Urothelium cell line (cell line): Measurements from ENCODE around the gene CPA4.
"Not testable (repeated sequence)": the region's sequence is repeated elsewhere in the genome, so short reads cannot be mapped to it uniquely, and the experiment has no call there.

ENCODE experiments used
- DNase-seq: peaks from one replicate; pipeline ENCODE4 v3.0.0; 2011; ENCODE audit warnings: low spot score, mixed read lengths
- FAIRE-seq: peaks from 2 replicates; lab custom pipeline; 2011; peaks lifted over from hg19 to GRCh38; lab: Jason Lieb, UNC

The CPA4 gene

DNA sequence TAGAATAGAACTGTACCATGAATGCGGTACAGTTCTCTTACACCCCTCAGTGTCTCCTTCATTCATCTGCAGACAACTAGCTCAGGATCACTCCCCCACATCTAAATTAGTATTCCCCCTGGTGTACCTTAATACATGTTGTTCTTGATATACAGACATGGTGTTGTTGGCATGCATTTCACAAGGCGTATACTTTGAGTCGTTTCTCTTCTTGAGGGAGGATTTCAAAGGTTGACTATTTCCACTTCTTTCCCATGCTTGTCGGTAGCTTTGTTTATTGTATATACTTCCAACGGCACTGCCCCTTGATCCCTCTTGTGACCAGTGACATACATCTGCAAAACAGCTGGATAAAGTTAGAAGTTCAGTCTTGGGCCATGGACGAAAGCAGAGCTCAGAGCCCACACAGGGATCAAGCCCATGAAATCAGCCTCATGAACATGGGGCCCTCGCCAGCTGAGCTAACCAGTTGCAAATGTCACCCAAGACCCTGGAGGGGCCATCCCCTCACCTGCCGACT is 8.6 kb downstream of the CPA4 start:
- no peak for DNase-seq
- no peak for FAIRE-seq

DNA sequence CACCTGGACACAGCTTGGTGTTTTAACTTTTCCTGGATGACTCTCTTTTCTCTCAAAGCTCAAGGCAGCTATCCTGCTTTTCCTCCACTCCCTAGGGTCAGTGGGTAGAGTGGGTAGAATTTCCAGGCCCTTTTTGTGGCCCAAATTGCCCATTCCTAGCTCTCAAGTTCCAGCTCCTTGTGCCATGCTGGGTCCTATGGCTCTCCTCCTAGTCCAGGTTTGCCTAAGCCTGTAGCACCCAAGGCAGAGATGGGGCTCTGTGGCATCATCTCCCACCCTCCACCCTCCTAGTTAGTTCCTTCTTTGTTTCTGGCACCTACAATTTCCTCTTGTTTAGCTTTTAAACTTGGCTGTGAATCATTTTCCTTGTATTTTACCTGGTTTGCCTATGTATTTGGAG is 9.7 kb downstream of the CPA4 start:
- DNase-seq (no peak), FAIRE-seq (no peak)

DNA sequence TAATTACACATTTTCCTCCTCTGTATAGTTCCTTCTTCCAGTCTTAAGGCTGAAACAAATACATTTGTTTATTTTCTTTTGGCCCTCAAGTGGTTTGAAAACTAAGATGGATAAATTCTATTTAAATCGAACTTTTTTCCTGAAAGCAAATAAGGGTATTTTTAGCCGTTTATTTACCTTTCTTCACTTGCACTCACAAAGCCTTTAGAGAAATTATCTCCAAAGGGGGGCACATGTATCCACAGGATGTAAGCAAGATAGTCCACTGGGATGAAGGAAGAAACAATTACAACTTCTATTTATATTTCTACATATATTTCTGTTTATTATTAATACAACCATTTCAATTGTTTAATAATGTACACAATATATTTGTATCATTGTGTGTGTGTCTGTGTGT is 10.2 kb downstream of the CPA4 start:
- DNase-seq: no peak
- no peak for FAIRE-seq

DNA sequence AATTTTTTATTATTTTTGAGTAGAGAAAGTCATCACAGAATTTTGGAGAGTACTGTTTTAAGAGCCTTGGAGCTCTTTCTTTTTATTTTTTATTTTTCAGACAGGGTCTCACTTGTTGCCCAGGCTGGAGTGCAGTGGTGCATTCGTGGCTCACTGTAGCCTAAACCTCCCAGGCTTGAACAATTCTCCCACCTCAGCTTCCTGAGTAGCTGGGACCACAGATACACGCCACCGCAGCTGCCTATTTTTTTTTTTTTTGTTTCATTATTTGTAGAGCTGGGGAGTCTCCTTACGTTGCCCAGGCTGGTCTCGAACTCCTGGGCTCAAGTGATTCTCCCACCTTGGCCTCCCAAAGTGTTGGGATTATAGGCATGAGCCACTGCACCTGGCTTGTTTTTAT is 10.6 kb downstream of the CPA4 start:
- DNase-seq: no peak
- no peak for FAIRE-seq

DNA sequence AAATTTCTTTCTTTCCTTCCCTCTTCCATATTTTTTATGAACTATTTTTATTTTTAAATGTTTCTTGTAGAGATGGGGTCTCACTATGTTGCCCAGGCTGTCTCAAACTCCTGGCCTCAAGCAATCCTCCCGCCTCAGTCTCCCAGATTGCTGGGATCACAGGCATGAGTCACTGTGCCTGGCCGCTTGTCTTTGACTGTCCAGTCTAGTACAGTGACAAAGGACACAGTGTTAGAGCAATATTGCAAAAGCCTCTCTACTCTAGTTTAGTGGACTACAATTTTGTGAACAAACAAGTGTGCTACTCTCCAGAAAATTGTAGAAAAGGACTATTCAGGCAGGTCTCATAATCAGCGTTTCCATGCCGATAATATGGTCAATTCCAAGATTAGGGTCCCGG is 11.0 kb downstream of the CPA4 start:
- no peak for FAIRE-seq
- no peak for DNase-seq

DNA sequence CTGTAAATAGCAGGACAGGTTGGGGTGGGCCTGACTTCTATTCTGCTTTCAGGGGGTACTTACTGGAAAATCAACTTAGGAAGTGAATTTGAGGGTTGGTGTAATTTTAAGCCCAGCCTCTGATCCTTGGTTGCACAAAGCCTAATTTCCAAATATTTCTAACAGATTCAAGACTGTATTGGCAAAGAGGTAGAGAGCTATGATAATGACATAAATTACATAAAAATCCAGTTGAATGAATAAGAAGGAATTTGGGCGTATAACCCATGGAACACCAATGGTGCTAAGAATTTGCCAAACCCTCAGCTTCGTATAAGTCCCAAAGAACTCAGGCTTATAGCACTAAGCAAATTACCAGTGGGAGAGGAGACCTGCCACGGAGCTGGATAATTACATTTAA is 11.9 kb downstream of the CPA4 start:
- DNase-seq: no peak
- no peak for FAIRE-seq

DNA sequence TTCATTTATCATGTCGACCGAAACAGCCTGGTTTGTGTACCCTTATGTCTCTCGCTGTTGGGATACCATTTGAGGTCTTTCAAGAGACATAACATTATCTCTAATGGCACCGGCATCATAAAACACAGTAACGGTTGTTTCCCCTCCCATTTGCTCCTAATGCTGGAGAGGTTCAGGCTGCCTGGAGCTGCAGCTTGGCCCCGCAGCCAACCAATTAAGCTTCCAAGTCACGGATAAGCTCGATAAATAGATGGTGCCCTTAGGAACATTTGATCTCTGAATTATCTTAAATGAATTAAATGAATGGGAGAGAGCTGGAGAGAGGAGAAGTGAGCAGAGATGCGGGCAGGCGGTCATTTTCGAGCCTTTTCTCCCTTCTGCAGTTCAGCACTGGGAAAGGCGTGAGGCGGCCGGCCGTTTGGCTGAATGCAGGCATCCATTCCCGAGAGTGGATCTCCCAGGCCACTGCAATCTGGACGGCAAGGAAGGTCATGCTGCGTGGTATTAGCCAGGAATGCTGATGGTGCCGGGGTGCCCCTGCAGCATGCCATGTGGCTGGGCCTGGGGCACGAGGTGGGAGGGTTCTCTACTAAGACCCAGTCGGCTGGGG is 12.6 kb downstream of the CPA4 start:
- DNase-seq (no peak), FAIRE-seq (no peak)

DNA sequence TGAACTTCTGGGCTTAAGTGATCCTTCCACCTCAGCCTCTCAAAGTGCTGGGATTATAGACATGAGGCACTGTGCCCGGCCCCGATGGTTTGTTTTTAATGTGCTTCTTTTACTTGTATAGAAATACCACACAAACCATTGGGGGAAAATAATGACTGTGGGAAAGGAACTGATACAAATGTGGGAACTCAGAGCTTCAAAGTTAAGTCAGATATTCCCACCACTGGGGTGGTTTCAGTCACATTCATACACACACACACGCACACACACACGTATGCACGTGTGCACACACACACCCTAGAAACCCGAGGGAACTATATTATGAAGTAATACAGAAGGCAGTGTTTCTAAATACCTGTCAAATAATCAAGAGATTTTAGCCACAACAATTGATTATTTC is 17.0 kb downstream of the CPA4 start:
- FAIRE-seq (no peak), DNase-seq (no peak)

DNA sequence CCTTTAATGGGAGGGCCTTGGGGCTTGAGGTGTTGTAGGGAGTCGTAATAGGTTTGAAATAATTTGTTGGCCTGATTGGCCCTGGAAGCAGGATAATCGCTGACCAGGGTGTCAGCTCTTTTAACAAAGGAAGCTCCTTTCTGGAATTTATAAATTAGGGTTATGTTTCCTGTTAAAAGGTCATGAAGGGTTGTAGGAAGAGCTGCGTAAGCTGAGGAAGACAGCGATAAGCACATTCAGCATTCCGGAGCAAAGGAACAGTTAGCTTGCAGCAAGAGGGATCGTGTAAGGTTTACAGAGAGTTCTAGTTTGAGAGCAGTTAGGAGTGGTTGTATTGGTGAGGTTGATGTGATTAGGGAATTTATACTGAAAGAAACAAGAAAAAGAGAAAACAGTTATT is 21.3 kb downstream of the CPA4 start:
- DNase-seq: no peak
- FAIRE-seq: no peak

DNA sequence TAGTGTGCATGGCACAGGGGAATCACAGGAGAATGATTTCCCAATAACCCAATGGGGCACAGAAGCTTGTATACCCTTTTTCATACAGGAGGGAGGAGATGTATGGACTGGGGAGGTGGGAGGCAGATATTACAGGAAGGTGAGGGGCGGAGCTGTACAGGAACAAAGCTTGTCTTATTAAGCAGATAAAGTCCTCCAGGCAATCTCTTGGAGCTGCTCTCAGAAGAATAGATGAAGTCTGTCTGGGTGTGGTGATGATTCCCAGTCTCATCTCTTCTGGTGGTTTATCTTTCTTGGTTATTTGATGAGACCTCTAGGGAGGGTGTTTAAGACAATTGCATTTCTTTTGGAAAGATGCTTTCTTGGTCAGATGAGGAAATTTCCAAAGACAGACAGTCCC is 26.6 kb downstream of the CPA4 start:
- DNase-seq (no peak), FAIRE-seq (no peak)

DNA sequence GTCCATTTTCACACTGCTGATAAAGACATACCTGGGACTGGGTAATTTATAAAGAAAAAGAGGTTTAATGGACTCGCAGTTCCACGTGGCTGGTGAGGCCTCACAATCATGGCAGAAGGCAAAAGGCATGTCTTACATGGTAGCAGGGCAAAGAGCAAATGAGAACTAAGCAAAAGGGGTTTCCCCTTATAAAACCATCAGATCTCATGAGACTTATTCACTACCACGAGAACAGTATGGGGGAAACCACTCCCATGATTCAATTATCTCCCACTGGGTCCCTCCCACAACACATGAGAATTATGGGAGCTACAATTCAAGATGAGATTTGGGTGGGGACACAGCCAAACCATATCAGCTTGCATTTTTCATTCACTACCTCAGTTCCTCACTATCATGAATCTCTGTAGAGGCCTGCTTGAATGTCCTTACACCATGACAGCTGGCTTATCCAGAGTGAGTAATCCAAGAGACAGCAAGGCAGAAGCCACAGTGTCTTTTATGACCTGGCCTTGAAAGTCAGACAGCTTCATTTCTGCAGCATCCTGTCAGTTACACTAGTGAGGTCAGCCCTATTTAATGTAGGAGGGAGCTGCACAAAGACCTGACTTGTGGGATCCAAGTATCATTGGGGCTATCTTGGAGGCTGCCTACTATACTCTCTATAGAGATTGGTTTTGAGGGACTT is 28.7 kb downstream of the CPA4 start:
- not testable (repeated sequence) for DNase-seq, FAIRE-seq

DNA sequence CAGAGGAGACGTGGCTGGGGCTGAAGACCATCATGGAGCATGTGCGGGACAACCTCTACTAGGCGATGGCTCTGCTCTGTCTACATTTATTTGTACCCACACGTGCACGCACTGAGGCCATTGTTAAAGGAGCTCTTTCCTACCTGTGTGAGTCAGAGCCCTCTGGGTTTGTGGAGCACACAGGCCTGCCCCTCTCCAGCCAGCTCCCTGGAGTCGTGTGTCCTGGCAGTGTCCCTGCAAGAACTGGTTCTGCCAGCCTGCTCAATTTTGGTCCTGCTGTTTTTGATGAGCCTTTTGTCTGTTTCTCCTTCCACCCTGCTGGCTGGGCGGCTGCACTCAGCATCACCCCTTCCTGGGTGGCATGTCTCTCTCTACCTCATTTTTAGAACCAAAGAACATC is 29.7 kb downstream of the CPA4 start:
- DNase-seq: no peak
- FAIRE-seq: no peak

DNA sequence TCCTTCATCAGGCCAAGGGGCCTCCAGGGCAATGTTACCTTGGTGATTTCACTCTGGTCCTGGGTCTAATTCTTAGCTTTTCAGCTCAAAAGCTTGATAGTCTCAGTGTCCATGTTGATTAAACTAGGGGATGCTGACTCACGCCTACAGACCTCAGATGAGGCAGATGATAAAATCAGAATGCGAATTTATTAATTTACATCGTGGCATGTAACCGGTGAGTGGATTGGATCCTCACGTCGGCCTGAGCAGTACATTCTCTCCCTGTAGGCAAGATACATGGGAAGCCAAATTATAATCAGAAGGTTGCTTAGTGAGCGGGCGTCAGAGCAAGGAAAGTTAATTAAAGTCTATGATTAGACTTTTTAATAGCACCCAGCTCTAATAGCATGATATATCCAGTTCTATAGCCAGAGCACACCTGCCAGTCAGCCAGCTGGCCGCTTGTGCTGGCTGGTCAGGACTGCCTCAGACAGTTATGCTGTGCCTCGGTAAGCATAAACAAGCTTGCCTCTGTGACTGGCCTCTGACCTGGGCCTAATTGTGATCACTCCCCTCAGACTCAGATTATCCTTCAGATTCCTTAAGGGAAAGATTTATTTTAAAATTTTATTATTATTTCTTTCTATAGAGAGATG is 31.5 kb downstream of the CPA4 start:
- DNase-seq (no peak), FAIRE-seq (no peak)

DNA sequence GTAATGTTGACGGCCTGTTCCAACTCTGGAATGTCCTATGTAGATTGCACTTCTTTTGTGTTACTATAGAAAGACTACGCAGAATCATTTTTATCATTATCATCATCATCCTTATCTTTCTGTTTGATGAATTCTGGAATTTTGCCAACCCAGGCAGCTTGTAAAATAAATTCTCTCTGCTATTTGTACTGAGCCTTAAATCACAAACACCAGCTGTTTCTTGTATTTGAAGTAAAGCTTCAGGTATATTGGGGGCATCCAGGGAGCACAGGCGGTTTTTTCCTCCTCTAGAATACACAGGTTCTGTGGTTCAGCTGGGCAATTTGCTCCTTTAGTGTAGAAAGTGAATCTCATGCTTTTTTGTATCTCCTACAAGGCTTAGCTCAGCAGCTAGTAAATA is 36.7 kb downstream of the CPA4 start:
- FAIRE-seq (no peak), DNase-seq (no peak)

DNA sequence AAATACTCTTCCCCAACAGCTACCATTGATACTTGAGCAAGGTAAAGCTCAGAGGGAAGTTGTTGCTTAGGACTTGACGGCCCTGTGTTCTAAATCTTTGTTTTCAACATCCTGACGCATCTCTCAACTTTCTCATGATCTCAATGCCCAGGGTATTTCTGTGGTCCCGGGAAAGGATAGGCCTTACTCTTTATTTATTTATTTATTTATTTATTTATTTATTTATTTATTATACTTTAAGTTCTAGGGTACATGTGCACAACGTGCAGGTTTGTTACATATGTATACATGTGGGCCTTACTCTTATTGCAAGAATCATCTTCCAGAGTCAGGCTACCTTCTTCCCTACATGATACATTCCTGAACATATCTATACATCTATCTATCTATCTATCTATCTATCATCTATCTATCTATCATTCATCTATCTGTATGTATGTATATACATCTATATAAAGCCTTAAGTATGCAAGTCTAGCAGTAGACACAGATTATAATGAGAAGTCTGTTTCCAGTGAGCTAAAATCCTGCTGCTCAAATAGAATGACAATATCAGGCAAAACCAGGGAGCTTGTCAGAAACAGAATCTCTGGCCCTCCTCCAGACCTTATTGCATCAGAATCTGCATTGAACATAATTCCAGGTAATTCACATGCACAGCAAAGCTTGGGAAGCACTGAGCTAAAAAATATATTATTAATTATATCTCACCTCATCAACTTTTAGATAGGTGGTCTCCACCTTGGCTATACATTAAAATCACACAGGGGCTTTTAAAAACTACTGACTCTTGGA is 39.5 kb downstream of the CPA4 start:
- DNase-seq (no peak), FAIRE-seq (no peak)

DNA sequence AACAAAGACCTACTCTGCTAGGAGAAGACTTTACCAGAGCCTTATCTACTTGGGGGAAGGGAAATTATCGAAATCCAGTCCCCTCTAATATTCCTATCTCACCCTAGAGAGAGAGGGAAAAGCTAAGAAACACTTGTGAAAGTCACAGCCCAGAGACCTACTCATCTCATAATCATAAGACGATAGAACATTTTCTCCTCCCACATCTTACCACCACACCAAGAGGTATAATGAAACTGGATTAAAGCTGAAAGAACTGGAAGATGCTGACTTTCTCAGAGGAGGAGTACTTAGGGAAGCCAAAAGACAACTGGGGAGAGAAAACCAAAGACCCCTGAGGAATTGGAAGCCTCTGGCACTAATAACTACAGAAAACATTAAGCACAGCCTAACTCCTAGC is 40.9 kb downstream of the CPA4 start:
- FAIRE-seq: no peak
- DNase-seq: no peak

DNA sequence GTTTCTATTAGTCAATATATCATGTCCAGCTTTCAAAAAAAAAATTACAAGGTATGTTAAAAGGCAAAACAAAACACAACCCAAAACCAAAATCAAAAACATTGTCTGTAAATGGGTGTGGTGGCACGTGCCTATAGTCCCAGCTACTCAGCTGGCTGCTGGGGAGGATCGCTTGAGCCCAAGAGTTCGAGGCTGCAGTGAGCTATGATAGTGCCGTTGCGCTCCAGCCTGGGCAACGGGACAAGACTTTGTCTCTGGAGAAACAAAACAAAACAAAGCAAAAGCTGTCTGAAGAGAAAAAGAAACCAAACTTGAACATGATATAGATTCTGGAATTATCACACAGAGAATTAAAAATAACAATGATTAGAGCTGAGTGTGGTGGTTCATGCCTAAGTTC is 41.3 kb downstream of the CPA4 start:
- no peak for DNase-seq
- FAIRE-seq: no peak

DNA sequence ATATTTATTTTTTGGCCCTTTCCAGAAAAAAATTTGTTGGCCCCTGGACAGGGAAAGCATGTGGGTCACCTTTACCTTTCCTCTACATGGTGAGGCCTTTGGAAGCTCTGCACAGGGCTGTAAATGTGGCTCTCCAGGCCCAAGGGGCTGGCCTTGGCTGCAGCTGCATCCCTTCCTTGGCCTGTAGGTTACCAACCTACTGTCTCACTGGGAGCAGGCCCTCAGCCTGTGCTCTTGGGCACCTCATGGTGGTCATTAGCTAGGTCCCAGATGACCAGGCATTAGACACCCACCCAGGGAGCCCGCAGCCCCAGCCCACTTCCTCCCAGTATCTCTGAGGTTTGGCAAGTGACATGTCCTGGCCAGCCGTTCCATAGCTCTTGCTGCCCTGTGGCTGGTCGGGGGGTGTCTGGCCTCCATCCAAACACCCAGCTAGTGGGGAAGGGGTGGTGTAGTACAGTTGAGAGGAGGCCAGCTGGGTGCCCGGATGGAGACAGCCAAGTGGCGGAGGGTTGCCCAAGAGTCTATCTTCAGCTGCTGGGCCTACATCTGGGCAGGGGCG is 44.5 kb downstream of the CPA4 start:
- no peak for FAIRE-seq
- DNase-seq: no peak

DNA sequence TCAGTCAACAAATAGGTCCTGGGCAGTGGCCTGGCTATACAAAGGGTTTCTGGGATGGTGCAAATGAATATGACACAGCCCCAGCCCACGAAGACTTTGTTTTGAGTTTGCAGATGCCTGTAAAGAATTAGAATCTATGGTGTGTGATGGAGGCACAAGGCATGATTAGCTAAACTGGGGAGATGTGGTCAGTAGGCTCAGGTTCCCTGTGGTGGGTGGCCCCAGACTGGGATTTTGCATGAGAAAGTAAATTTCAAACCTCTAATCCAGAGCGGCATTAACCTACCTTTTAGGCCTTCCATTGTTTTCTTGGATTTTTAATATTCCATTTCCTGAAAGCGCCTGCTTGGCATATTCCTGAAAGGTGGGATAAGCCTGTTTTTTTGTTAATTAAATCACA is 45.3 kb downstream of the CPA4 start:
- DNase-seq: no peak
- FAIRE-seq: no peak

DNA sequence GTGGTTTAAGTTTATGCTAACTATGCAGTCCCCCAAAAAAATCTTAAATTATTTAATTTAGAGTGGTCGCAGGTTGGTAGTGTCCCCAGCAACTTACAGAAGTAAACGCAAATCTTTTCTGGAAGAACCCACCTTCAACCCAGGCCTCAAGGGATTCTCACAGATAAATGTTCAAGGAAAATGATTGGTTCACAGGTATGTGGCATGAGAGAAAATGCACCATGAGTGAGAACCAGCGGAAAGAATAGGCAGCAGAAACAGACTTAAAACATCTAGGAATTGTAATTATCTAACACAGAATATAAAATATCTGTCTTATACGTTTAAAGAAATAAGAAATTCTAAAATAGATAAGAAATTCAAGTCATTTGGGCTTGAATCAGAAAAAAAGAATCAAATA is 48.9 kb downstream of the CPA4 start:
- DNase-seq: no peak
- FAIRE-seq: no peak

DNA sequence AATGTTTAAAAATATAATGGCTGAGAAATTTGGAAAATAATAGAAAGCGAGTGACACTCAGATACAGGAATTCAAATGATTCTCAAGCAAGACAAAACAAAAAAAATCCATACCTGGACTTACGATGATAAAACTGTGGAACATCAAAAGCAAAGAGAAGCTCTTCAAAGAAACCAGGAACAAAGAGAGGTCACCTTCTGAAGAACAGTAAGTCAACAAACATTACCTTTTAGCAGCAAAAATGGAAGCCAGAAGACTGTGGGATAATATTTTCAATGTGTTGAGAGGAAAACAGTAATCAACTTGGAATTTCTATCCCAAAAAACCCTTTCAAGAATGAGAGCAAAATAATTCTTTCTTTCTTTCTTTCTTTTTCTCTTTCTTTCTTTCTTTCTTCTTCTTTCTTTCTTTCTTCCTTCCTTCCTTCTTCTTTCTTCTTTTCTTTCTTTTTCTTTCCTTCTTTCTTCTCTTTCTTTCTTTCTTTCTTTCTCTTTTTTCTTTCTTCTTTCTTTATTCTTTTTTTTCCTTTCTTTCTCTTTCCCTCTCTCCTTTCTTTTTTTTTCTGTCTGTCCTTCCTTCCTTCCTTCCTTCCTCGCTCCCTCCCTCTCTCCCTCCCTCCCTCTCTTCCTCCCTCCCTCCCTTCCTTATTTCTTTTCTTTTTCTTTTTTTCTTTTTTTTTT is 49.9 kb downstream of the CPA4 start:
- no peak for FAIRE-seq

More for the DNA sequence above, 49.9 kb downstream of the CPA4 start:
- no peak for DNase-seq
